HG03457 (cell line): ENCODE measurements around the gene TTC19.

Experiments used
- ATAC-seq: cut with Tn5 transposase; IDR thresholded peaks from one replicate; pipeline ENCODE4 v1.9.1; 2021; ENCODE audit warnings: moderate number of reproducible peaks; ENCODE audit not compliant: unreplicated experiment

Gene TTC19

DNA sequence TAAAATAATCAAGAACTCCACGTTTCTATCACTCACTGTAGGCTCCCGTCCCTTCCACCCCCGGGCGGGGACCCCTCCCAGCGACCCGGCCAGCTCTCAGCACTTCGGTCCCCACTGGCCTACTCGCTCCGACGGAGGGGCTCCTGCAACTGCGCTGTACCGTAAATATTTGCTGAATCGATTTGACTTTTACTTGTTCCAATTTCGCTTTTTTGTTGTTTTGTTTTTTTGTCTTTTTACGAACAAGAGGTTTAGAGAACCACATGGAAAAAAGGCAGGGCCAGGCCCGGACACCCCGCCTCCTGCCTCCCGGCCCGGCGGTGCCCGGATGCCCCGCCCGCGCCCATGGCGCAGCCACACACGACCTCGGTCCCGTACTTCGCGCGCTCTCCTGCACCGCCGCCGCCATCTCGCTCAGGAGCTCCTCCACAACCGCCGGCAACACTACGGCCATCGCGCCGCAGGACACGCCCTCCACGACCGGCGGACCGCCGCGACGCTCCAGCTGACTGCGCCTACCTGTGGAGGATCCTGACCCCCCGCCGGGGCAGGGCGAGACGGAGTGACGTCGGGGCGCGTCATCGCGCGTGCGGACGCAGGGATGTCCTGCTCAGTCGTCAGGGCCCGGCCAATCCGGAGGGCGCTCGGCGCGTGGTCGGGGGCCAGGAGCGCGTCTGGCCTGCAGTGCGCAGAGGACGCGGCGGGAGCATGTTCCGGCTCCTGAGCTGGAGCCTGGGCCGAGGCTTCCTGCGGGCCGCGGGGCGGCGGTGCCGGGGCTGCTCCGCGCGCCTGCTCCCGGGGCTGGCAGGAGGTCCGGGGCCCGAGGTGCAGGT lies at the start of gene TTC19, which contains the start of gene ZSWIM7:
TSS of gene TTC19 (plus strand) at position 684 of the 833 bp plus-strand sequence. CDS start at position 709, 25 bp downstream.
TSS of gene ZSWIM7 (minus strand) at position 564 of the 833 bp plus-strand sequence. CDS start at position 454, 110 bp downstream.
- peak; percentile 93 for ATAC-seq

GRCh38 chr17:15951368-15952047 lies 48.1 kb upstream of the TTC19 start:
- ATAC-seq: no peak

DNA sequence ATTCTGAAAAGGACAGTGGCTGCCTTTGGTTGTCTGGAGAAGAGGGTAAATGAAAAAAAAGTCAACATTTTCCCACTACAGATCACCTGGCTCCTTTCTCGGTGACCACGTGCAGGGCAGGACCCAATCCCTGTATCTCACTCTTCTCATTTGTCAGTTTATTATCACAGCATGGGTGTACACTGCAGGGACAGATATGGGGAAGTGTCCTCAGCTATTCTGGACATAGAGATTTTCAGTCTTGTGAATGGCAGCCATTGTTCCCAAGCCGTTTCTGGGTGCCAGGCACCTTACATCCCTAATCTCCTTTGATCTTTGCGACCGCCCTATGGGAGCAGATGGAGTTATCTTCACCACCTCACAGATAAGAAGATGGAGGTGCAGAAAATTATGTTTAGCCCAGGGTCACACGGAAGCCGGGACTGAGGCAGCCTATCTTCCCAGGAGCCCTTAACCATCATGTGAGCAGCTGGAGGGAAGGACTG lies 47.5 kb upstream of the TTC19 start:
- no peak for ATAC-seq

DNA sequence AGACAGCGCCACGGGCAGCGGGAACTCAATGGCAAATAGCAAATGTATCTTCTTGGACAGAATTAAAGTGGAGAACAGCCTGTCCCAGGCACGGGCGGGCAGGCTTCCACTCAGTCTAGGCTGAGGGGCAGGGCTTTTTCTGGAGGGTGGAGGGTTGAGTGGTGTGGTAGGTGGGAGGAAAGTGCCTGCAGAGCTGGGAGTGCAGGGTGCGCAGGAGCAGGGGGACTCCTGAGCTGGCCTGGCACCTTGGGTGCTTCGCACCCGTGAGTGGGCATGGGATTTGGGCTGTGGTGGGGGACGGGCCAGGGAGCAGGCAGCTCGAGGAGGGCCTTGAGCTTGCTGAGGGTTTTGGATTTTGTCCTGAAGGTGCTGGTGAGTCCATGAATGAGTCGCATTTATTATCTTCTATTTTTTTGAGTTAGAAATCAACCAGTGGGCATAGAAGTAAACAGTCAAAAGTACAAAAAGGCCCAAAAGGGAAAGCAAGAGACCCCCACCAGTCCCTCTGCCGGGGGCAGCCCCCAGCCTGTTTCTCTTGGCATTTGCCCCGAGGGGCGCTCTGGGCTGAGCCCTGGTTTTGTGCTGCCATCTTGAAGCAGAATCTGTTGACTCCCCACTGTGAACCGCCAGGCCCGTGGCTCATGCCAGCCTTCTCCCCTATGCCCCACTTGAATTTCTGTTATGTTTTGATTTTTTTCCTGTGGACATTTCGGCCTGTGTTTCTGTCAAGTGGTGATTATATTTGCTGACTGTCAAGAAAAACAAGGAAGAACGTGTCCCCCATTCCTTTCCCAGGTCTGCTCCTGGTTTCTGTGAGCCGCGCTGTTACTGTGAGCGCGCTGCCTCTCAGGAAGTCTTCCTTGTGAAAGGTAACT lies 46.5 kb upstream of the TTC19 start:
- ATAC-seq: no peak

DNA sequence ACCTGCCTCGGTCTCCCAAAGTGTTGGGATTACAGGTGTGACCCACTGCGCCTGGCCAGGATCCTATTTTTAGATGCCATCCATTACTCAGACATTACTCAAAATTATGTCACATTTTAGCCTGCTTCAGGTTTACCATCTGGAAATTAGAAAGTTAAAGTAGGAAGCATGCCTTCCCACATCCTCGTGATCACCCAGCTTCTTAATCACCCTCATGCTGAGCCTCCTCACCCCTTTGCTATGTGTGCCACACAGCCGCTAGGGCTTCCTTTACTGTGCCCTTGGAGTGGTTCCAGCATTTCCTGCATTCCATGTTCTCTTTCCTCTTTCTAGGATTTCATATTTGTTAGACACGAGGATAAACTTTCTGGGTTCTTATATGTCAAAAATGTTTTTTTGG lies 45.4 kb upstream of the TTC19 start:
- no peak for ATAC-seq

GRCh38 chr17:15955793-15956541 lies 43.7 kb upstream of the TTC19 start:
- ATAC-seq: no peak

DNA sequence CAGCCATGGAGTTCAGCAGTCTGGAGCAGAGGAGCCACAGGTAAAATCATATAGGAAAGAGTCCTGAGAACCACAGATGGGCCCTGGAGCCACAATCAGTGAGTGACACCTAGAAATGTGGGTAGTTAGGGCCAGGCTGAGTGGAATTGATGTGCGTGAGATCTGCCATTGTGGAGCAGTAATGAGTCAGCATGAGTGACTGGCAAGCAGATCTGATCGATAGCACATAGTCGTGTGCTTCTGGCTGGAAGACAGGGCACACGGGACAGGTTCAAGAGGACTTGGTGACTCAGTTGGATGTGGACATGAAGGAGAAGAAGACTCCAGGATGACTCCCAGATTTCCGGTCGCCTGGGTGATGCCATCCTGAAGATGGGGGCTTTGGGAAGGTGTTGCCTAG lies 42.4 kb upstream of the TTC19 start:
- no peak for ATAC-seq

- ATAC-seq: no peak
These were observed 41.9 kb upstream of the TTC19 start for GRCh38 chr17:15957608-15958307.

- ATAC-seq: no peak
These were observed 41.2 kb upstream of the TTC19 start for GRCh38 chr17:15958484-15958854.

- no peak for ATAC-seq
These were observed 35.9 kb upstream of the TTC19 start for GRCh38 chr17:15963670-15964110.

DNA sequence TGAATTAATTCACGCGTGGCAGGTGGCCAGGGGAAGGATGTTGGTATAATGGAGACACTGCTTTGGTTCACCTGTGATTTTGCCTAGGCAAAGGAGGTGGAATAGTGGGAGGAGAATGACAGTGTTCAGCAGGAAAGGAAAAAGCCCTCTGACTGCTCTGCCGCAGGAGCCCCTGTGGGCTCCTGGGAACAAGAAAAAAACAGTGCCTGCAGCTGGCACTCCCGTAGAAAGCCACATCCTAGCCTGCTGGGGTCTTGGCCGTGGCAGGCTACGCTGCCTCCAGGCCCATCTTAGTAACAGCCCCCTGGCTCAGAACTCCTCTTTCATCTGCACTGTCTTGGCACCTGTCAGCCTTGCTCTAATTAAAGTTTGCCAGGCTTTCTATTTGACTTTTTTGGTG lies 34.1 kb upstream of the TTC19 start:
- ATAC-seq: no peak

DNA sequence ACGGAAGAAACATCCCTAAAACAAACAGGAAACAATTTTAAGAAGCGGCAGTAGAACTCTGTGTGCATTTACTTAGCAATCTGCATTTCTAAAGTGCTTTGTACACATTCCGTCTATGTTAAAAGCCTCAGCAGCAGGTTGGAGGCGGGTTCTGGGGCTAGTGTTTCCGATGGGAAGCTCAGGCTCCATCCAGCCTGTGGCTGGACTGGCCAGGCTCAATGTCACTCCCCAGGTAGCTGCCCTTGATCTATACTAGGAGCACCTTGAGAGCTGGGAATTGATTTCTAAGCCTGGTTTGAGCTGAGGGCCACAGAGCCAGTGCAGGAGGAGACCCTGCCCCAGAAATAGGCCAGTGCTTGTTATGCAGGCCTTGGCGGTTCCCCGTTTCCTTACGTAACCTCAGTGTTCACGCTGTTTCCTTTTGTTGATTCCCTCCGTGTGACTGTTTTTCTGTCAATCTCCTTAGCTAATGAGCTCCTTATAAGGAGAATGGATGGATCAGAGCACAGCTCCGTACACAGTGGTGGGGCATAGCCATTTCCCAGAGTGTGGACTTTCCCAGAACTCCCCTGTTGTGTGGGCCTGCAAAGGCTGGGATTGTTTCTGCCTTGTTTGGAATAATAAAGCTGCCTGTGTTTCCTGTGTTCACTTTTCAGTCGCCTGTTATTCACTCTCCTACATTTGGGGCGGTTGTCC lies 33.3 kb upstream of the TTC19 start:
- no peak for ATAC-seq

DNA sequence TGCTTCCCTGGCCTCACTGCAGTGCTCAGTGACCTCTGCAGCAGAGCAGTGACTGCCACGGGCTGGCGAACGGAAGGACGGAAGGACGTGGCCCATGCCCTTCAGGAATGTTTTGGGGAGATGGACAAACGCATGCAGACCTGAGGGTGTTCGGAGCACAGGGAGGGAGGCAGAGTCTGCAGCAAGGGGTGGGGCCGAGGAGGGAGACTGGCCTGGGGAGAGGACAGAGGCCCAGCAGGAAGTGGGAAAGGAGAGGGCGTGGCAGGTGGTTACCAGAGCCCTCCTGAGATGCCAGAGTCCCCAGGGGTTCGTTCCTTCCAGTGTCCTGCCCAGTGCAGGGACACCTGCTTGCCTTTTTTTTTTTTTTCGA lies 32.8 kb upstream of the TTC19 start:
- no peak for ATAC-seq

- ATAC-seq: no peak
These were observed 31.8 kb upstream of the TTC19 start for GRCh38 chr17:15967706-15968399.

GRCh38 chr17:15969463-15969862 lies 30.2 kb upstream of the TTC19 start:
- ATAC-seq: no peak

GRCh38 chr17:15970500-15970899 lies 29.1 kb upstream of the TTC19 start:
- ATAC-seq: no peak

GRCh38 chr17:15971098-15971678 lies 28.4 kb upstream of the TTC19 start:
- no peak for ATAC-seq

DNA sequence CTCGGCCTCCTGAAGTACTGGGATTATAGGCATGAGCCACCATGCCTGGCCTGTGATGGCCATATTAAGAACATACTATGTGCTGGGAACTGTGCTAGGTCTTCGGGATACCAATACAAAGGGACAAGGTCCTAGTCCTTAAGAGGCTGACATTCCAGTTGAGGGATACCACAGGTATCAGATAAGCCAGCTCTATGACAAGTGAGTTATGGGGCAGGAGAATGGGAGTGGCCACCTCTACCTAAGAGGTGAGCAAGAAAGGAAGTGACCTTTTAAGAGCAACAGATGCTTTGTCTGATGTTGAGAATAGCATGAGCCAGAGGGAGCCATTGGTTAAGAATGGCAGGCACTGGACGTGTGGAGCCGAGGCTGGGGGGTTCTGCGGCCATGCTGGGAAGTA lies 27.7 kb upstream of the TTC19 start:
- no peak for ATAC-seq
